HCT116 (cell line): Measurements from ENCODE around the gene SHMT1. TPM values are rescaled to one million over a fixed set of nuclear protein-coding genes. Genes with fewer than 3 reads are reported as not detected.
"Not testable (repeated sequence)": the region's sequence is repeated elsewhere in the genome, so short reads cannot be mapped to it uniquely, and the experiment has no call there.

Experiments used
- ATAC-seq: fragments of 200-7000 bp; cut with Tn5 transposase; 2 replicates; pipeline ENCODE4 v1.9.1; 2020; ENCODE audit warnings: mild to moderate bottlenecking, moderate library complexity
- BruUV-seq: library from RNA; stranded (reverse); fragments of 400-500 nt; replicated peaks from 2 replicates; lab custom pipeline; 2021; lab: Mats Ljungman, UMichigan
- CTCF ChIA-PET: fragments of 300-600 bp; sonication (Branson Sonifier 250); formaldehyde crosslinking; loops from one replicate; lab custom pipeline; 2021; ENCODE audit warnings: antibody characterized with exemption; lab: Charles Lee
- POLR2A ChIA-PET: fragments of 300-600, 350-600 bp; sonication (Branson Sonifier 250); formaldehyde crosslinking; loops from one replicate; lab custom pipeline; 2021; ENCODE audit warnings: antibody characterized with exemption; lab: Charles Lee
- RAD21 ChIA-PET, 2 experiments: fragments of 300-600 bp; sonication (Branson Sonifier 250); formaldehyde crosslinking; loops; one replicate each; lab custom pipeline; 2023; ENCODE audit warnings: low total read pairs in 2 of 2; ENCODE audit not compliant: uncharacterized antibody in 2 of 2, unreplicated experiment in 2 of 2, low non-redundant PET in 1 of 2; lab: Charles Lee
- DNase-seq: peaks from one replicate; pipeline ENCODE4 v3.0.0-alpha.2; 2010; ENCODE audit warnings: low read depth, low spot score
- H2AFZ ChIP-seq: fragments of 200-600 bp; shearing (Covaris generic), sonication (generic); 2 replicates; pipeline ENCODE4 v1.6.1; 2017; ENCODE audit warnings: low read depth, mixed run types, mixed read lengths, antibody characterized with exemption, low read length; ENCODE audit not compliant: poor library complexity, severe bottlenecking
- H3K27ac ChIP-seq: 2 replicates; pipeline ENCODE4 v1.5.1; 2012; ENCODE audit warnings: low read depth, low read length
- H3K27me3 ChIP-seq: fragments of 200-600 bp; sonication (generic); 2 replicates; pipeline ENCODE4 v1.6.1; 2016; ENCODE audit warnings: mixed run types, low read length, mixed read lengths; ENCODE audit not compliant: insufficient read depth
- H3K36me3 ChIP-seq, 2 experiments: fragments of 200-500 bp in 1 of 2; fragments of 200-600 bp in 1 of 2; sonication (Bioruptor generic) in 1 of 2; sonication (generic) in 1 of 2; 2 replicates each; pipeline versions ENCODE4 v1.5.1 to v1.6.1; 2014 to 2016; ENCODE audit warnings: low read length in 2 of 2, inconsistent platforms in 1 of 2, mixed read lengths in 1 of 2, mixed run types in 1 of 2; ENCODE audit not compliant: insufficient read depth in 2 of 2, control insufficient read depth in 1 of 2
- H3K4me1 ChIP-seq, 2 experiments: fragments of 200-600 bp in 1 of 2; sonication (generic) in 1 of 2; 2 replicates each; pipeline versions ENCODE4 v1.5.1 to v1.6.1; 2012 to 2017; ENCODE audit warnings: low read length in 2 of 2, inconsistent platforms in 1 of 2, mild to moderate bottlenecking in 1 of 2, mixed read lengths in 1 of 2, mixed run types in 1 of 2, moderate library complexity in 1 of 2; ENCODE audit not compliant: insufficient read depth in 2 of 2, control insufficient read depth in 1 of 2
- H3K4me2 ChIP-seq: fragments of 200-600 bp; sonication (generic); 2 replicates; pipeline ENCODE4 v1.6.1; 2017; ENCODE audit warnings: mixed run types, low read length, mixed read lengths
- H3K4me3 ChIP-seq, 2 experiments: fragments of 200-600 bp in 1 of 2; sonication (generic) in 1 of 2; replicated peaks in 1 of 2; 2 replicates each; pipeline ENCODE4 v1.5.1; 2011 to 2016; ENCODE audit warnings: low read length in 2 of 2, control low read depth in 1 of 2, low read depth in 1 of 2, mild to moderate bottlenecking in 1 of 2, mixed read lengths in 1 of 2, mixed run types in 1 of 2
- H3K79me2 ChIP-seq: fragments of 200-600 bp; sonication (generic); 2 replicates; pipeline ENCODE4 v1.6.1; 2017; ENCODE audit warnings: mild to moderate bottlenecking, mixed run types, low read length, moderate library complexity, mixed read lengths; ENCODE audit not compliant: insufficient read depth
- H3K9ac ChIP-seq: fragments of 200-600 bp; sonication (generic); 2 replicates; pipeline ENCODE4 v1.6.1; 2016; ENCODE audit warnings: low read length, mixed read lengths
- H3K9me2 ChIP-seq: fragments of 200-600 bp; sonication (generic), shearing (Covaris generic); 2 replicates; pipeline ENCODE4 v1.6.1; 2017; ENCODE audit warnings: mixed run types, mild to moderate bottlenecking, moderate library complexity; ENCODE audit not compliant: insufficient read depth
- H3K9me3 ChIP-seq, 2 experiments: fragments of 200-500 bp in 1 of 2; fragments of 200-600 bp in 1 of 2; sonication (Bioruptor generic) in 1 of 2; sonication (generic) in 1 of 2; 2 replicates each; pipeline ENCODE4 v1.6.1; 2014 to 2017; ENCODE audit warnings: low read length in 2 of 2, mixed read lengths in 2 of 2, inconsistent platforms in 1 of 2, low read depth in 1 of 2, mild to moderate bottlenecking in 1 of 2, mixed run types in 1 of 2, moderate library complexity in 1 of 2; ENCODE audit not compliant: control insufficient read depth in 1 of 2, insufficient read depth in 1 of 2
- H4K20me1 ChIP-seq: fragments of 200-600 bp; sonication (generic), shearing (Covaris generic); 2 replicates; pipeline ENCODE4 v1.6.1; 2017; ENCODE audit warnings: mixed run types, mild to moderate bottlenecking, moderate library complexity; ENCODE audit not compliant: insufficient read depth
- EGR1 ChIP-seq: IDR thresholded peaks from 2 replicates; pipeline ENCODE4 v1.6.1; 2012; ENCODE audit warnings: low read depth
- EZH2 ChIP-seq: fragments of 200-600 bp; sonication (generic); IDR thresholded peaks from 2 replicates; pipeline ENCODE4 v1.6.1; 2017; ENCODE audit warnings: antibody characterized with exemption, mixed run types
- SRF ChIP-seq: IDR thresholded peaks from 2 replicates; pipeline ENCODE4 v1.6.1; 2012; ENCODE audit warnings: low read depth
- TCF7L2 ChIP-seq: IDR thresholded peaks from 2 replicates; pipeline ENCODE4 v1.7.0; 2011; ENCODE audit warnings: borderline replicate concordance, inconsistent platforms; ENCODE audit not compliant: insufficient read depth, insufficient read length; ENCODE audit errors: extremely low read depth
- intact Hi-C: fragments of 100-400 bp; cut with micrococcal nuclease; formaldehyde crosslinking; loops from 2 replicates; pipeline ENCODE4 v1.10.0; 2022
- total RNA-seq: library from RNA; stranded (reverse); gene quantifications from one replicate; pipeline ENCODE4 v1.2.1, GENCODE V29; 2021; ENCODE audit not compliant: unreplicated experiment

Gene SHMT1
- total RNA-seq, 1 experiment from 2014 or later: 46.5 TPM

DNA sequence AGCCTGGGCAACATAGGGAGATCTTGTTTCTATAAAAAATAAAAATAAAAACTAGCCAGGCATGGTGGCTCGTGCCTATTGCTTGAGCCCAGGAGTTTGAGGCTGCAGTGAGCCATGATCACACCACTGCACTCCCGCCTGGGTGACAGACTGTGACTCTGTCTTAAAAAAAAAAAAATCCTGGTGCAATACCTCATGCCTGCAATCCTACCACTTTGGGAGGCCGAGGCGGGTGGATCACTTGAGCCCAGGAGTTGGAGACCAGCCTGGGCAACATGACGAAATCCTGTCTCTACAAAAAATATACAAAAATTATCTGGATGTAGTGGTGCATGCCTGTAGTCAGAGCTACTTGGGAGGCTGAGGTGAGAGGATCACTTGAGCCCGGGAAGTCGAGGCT lies 20.9 kb upstream of the SHMT1 start:
- BruUV-seq, POLR2A ChIA-PET, H3K9ac ChIP-seq, ATAC-seq, H3K27me3 ChIP-seq, H3K79me2 ChIP-seq, H4K20me1 ChIP-seq, H3K36me3 ChIP-seq, H3K9me3 ChIP-seq, H2AFZ ChIP-seq, H3K27ac ChIP-seq, H3K4me2 ChIP-seq, H3K4me1 ChIP-seq, DNase-seq, H3K4me3 ChIP-seq, intact Hi-C loops, RAD21 ChIA-PET, H3K9me2 ChIP-seq, CTCF ChIA-PET: not testable (repeated sequence)

DNA sequence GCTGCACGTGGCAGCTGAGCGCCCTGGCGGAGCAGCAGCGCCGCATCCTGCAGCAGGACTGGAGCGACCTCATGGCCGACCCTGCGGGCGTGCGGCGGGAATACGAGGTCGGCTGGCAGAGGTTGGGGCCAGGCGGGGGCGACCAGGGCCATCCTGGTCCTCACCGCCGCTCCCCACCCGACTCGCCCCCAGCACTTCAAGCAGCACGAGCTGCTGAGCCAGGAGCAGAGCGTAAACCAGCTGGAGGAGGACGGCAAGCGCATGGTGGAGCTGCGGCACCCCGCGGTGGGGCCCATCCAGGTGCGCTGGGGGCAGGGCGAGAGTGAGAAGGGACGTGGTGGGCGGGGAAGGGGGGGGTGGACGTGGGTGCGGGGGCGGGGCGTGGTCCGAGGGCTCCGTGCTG lies 19.7 kb upstream of the SHMT1 start:
- H3K27me3 ChIP-seq, CTCF ChIA-PET, RAD21 ChIA-PET, H3K9me3 ChIP-seq, H4K20me1 ChIP-seq, POLR2A ChIA-PET, intact Hi-C loops, ATAC-seq, H3K9ac ChIP-seq, H3K4me1 ChIP-seq, H3K9me2 ChIP-seq, H3K79me2 ChIP-seq, H3K27ac ChIP-seq, DNase-seq, H3K4me2 ChIP-seq, H3K36me3 ChIP-seq, H3K4me3 ChIP-seq, BruUV-seq, H2AFZ ChIP-seq: not testable (repeated sequence)

DNA sequence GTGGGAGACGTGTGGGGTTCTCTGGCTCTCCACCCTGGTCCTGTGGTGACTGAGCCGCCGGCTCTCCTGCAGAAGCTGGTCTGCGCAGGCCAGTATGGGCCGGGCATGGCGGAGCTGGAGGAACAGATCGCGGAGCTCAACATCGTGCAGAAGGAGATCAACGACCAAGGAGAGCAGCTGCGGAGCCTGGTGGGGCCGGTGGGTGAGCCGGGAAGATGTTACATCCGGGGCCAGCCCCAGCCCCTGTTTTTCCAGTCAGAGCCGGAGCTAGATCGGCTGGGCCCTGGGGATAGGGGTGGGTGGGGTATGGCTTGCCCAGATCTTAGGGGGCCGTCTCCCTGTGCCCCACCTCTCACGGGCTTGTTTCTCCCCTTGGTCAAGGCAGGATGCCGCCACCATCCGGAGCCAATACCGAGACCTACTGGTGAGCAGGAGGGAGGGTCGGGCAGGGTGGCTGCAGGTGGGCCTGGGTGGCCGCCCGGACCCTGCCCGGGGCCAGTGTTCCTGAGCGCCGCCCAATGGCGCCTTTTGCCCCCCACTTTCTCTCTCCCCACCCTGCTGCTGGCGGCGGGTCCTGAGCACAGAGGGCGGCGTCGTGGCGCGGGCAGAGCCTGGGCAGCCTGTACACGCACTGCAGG lies 19.2 kb upstream of the SHMT1 start:
- Histone ChIP-seq H3K27me3 (no peaks in the 10 kb centered on the region), H3K9ac (no peak overlapping the region), H3K9me3 (no peaks in the 10 kb centered on the region), H2AFZ (no peak overlapping the region), H3K9me2 (no peaks in the 10 kb centered on the region), H3K4me2 (no peak overlapping the region), H3K27ac (no peak overlapping the region), H3K4me3 (no peak overlapping the region), H4K20me1 (no peaks in the 10 kb centered on the region), H3K36me3 (no peaks in the 10 kb centered on the region), H3K79me2 (no peaks in the 10 kb centered on the region), H3K4me1 (no peaks in the 10 kb centered on the region)
- POLR2A ChIA-PET: no interaction called here
- no peak for ATAC-seq
- intact Hi-C loops: no loop called here
- TF ChIP-seq EGR1: no peak
- no peak for TF ChIP-seq SRF
- TF ChIP-seq TCF7L2: no peak
- TF ChIP-seq EZH2: no peak
- no TSS peak for BruUV-seq
- DNase-seq: no peak
- RAD21 ChIA-PET: no interaction called here
- CTCF ChIA-PET: no interaction called here
